ENCODE data around the gene TMEM132C.

- no peak for TF ChIP-seq FOXM1 (IDR thresholded peaks at IDR 0.05; ENCODE audit: borderline replicate concordance)
- TF ChIP-seq NFRKB (IDR thresholded peaks at IDR 0.05) = no peak
- no peak for TF ChIP-seq SP1 (IDR thresholded peaks at IDR 0.05)
- TF ChIP-seq BHLHE40 (IDR thresholded peaks at IDR 0.05; ENCODE audit: borderline replicate concordance) = no peak
- no peak for TF ChIP-seq TARDBP (IDR thresholded peaks at IDR 0.05)
- no peak for TF ChIP-seq ELF4 (IDR thresholded peaks at IDR 0.05)
- no peak for TF ChIP-seq L3MBTL2 (conservative IDR thresholded peaks at IDR 0.05)
- no peak for TF ChIP-seq ZNF384 (IDR thresholded peaks at IDR 0.05)
Measured at GRCh38 chr12:128424931-128425431, 158.0 kb downstream of the TMEM132C start.
